WTC11 (cell line): Measurements from ENCODE around the gene TNN. TPM values are rescaled to one million over a fixed set of nuclear protein-coding genes. Genes with fewer than 3 reads are reported as not detected.

Source experiments
- ATAC-seq: fragments of 200-7000 bp; cut with Tn5 transposase; 2 replicates; pipeline ENCODE4 v1.10.0; 2021; ENCODE audit warnings: mild to moderate bottlenecking, moderate library complexity
- CTCF ChIA-PET: fragments of 300-600 bp; sonication (Branson Sonifier 250); formaldehyde crosslinking; loops from one replicate; lab custom pipeline; 2021; ENCODE audit warnings: antibody characterized with exemption; lab: Charles Lee
- POLR2A ChIA-PET: fragments of 350-600 bp; sonication (Branson Sonifier 250); formaldehyde crosslinking; loops from one replicate; lab custom pipeline; 2021; ENCODE audit warnings: antibody characterized with exemption; lab: Charles Lee
- DNase-seq: peaks from one replicate; pipeline ENCODE4 v3.0.0; 2021; ENCODE audit warnings: low spot score
- H3K27ac Mint-ChIP-seq: 2 replicates; pipeline ENCODE4 v1.8.0; 2021; ENCODE audit warnings: mixed read lengths
- H3K27me3 Mint-ChIP-seq: 2 replicates; pipeline ENCODE4 v1.8.0; 2021; ENCODE audit warnings: low read depth, mild to moderate bottlenecking, moderate library complexity, mixed read lengths
- H3K36me3 Mint-ChIP-seq: 2 replicates; pipeline ENCODE4 v1.8.0; 2021; ENCODE audit warnings: mixed read lengths
- H3K4me1 Mint-ChIP-seq: 2 replicates; pipeline ENCODE4 v1.8.0; 2022; ENCODE audit warnings: mixed read lengths
- H3K4me3 Mint-ChIP-seq: 2 replicates; pipeline ENCODE4 v1.8.0; 2021; ENCODE audit warnings: mild to moderate bottlenecking, moderate library complexity, mixed read lengths
- H3K9me3 Mint-ChIP-seq: 2 replicates; pipeline ENCODE4 v1.8.0; 2021; ENCODE audit warnings: mixed read lengths
- AR ChIP-seq: fragments of 250-450 bp; sonication (Bioruptor Pico); IDR thresholded peaks from 2 replicates; pipeline ENCODE4 v1.9.0; 2021; ENCODE audit warnings: mild to moderate bottlenecking
- ATF2 ChIP-seq: sonication (generic); formaldehyde crosslinking; IDR thresholded peaks from 2 replicates; pipeline ENCODE4 v1.8.1; 2022; ENCODE audit warnings: low read depth, missing genetic modification reagents, borderline replicate concordance
- CDX4 ChIP-seq: fragments of 250-450 bp; sonication (Bioruptor Pico); IDR thresholded peaks from 2 replicates; pipeline ENCODE4 v1.9.0; 2021; ENCODE audit warnings: moderate library complexity, mild to moderate bottlenecking, inconsistent platforms, borderline replicate concordance
- HMGA2 ChIP-seq: fragments of 250-450 bp; sonication (Bioruptor Pico); IDR thresholded peaks from 2 replicates; pipeline ENCODE4 v1.4.0; 2021; ENCODE audit warnings: mild to moderate bottlenecking, moderate library complexity
- IRF2 ChIP-seq: sonication (generic); formaldehyde crosslinking; IDR thresholded peaks from 2 replicates; pipeline ENCODE4 v1.8.0; 2022; ENCODE audit warnings: low read depth, missing genetic modification reagents, borderline replicate concordance
- JUN ChIP-seq: sonication (generic); formaldehyde crosslinking; IDR thresholded peaks from 2 replicates; pipeline ENCODE4 v1.8.0; 2023; ENCODE audit warnings: mild to moderate bottlenecking, missing genetic modification reagents
- PREB ChIP-seq: sonication (generic); formaldehyde crosslinking; IDR thresholded peaks from 2 replicates; pipeline ENCODE4 v1.8.1; 2022; ENCODE audit warnings: mild to moderate bottlenecking, missing genetic modification reagents, moderate library complexity, borderline replicate concordance
- SP1 ChIP-seq: sonication (generic); formaldehyde crosslinking; conservative IDR thresholded peaks from 2 replicates; pipeline ENCODE4 v1.8.1; 2022; ENCODE audit warnings: missing genetic modification reagents
- USF1 ChIP-seq: sonication (generic); formaldehyde crosslinking; IDR thresholded peaks from 2 replicates; pipeline ENCODE4 v1.8.0; 2022; ENCODE audit warnings: mild to moderate bottlenecking, missing genetic modification reagents
- ZBTB43 ChIP-seq: sonication (generic); formaldehyde crosslinking; IDR thresholded peaks from 2 replicates; pipeline ENCODE4 v1.8.1; 2023; ENCODE audit warnings: mild to moderate bottlenecking, missing genetic modification reagents
- ZMAT4 ChIP-seq: fragments of 250-450 bp; sonication (Bioruptor Pico); IDR thresholded peaks from 2 replicates; pipeline ENCODE4 v1.9.0; 2021; ENCODE audit warnings: mild to moderate bottlenecking
- ZNF232 ChIP-seq: sonication (generic); formaldehyde crosslinking; IDR thresholded peaks from 2 replicates; pipeline ENCODE4 v1.8.0; 2022; ENCODE audit warnings: mild to moderate bottlenecking, missing genetic modification reagents
- ZNF512 ChIP-seq: sonication (generic); formaldehyde crosslinking; IDR thresholded peaks from 2 replicates; pipeline ENCODE4 v1.8.1; 2022; ENCODE audit warnings: missing genetic modification reagents, borderline replicate concordance
- ZSCAN18 ChIP-seq: fragments of 250-450 bp; sonication (Bioruptor Pico); IDR thresholded peaks from 2 replicates; pipeline ENCODE4 v2.1.2; 2022; ENCODE audit warnings: mild to moderate bottlenecking, moderate library complexity
- total RNA-seq: library from RNA; stranded (reverse); gene quantifications from 3 replicates; pipeline ENCODE4 v1.2.3, GENCODE V29; 2021

Gene TNN
- total RNA-seq, 1 experiment from 2014 or later, result 0.44 TPM

GRCh38 chr1:175034775-175035174, 32.9 kb upstream of the TNN start:
- ATAC-seq, result no peak
- ChIA-PET POLR2A (no interaction called here), CTCF (interaction anchor here (3.1 kb wide), 1 partner anchor 90 kb away, joined by 16 read pairs; no protein-coding TSS in a partner anchor)
- Mint-ChIP-seq H3K4me1 (peaks cover 22% of the 10 kb centered on the region), H3K36me3 (no peaks in the 10 kb centered on the region), H3K27ac (no peak overlapping the region), H3K9me3 (no peaks in the 10 kb centered on the region), H3K27me3 (no peaks in the 10 kb centered on the region), H3K4me3 (no peak overlapping the region)
- DNase-seq, result no peak
- TF ChIP-seq ZNF232 (no peak), HMGA2 (CRISPR knock-in tag) (no peak), JUN (CRISPR knock-in tag) (no peak), IRF2 (CRISPR knock-in tag) (no peak), ATF2 (CRISPR knock-in tag) (no peak), ZMAT4 (no peak)

- Mint-ChIP-seq H3K36me3 (no peaks in the 10 kb centered on the region), H3K9me3 (no peaks in the 10 kb centered on the region), H3K27ac (no peak overlapping the region), H3K4me3 (no peak overlapping the region; the same call in 1 of the 2 replicates), H3K27me3 (no peaks in the 10 kb centered on the region), H3K4me1 (peaks cover 22% of the 10 kb centered on the region)
- DNase-seq (no peak), ATAC-seq (no peak)
- ChIA-PET POLR2A (interaction anchor here (1.1 kb wide), 1 partner anchor 12 kb away, joined by 4 read pairs; no protein-coding TSS in a partner anchor), CTCF (interaction anchor here (0.9 to 3.1 kb wide), 3 partner anchors 38 to 116 kb away, joined by 4 to 16 read pairs (median 4); no protein-coding TSS in a partner anchor)
- no peak for TF ChIP-seq PREB (CRISPR knock-in tag)
- no peak for TF ChIP-seq ZSCAN18 (CRISPR knock-in tag)
- no peak for TF ChIP-seq ZNF512 (CRISPR knock-in tag)
- TF ChIP-seq ZMAT4, result no peak
- no peak for TF ChIP-seq SP1 (CRISPR knock-in tag)
- no peak for TF ChIP-seq USF1 (CRISPR knock-in tag)
- no peak for TF ChIP-seq CDX4
- TF ChIP-seq AR, result no peak
- no peak for TF ChIP-seq ZBTB43
These were observed 31.8 kb upstream of the TNN start for GRCh38 chr1:175035865-175036264.
